COLO668 (cell line): ENCODE data around the gene TNIP2.

ENCODE experiments used
- DNase-seq: peaks from one replicate; lab custom pipeline; 2025; ENCODE audit not compliant: unreplicated experiment; lab: John Stamatoyannopoulos, UW

The TNIP2 gene

DNA sequence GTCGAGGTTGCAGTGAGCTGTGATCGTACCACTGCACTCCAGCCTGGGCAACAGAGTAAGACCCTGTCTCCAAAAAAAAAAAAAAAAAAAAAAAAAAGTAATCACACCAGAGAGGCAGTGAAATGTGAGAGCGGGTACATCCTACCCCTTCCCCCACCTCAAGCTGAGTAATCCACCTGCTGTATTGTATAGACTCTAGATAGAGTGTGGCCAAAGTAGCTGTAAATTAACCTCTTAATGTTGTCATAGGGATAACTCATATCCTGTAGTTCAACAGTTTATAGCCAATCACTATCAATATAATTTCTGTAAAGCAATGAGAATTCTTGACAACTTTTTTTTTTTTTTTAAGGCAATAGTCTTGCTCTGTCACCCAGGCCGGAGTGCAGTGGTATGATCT is 30.8 kb downstream of the TNIP2 start:
- no peak for DNase-seq

DNA sequence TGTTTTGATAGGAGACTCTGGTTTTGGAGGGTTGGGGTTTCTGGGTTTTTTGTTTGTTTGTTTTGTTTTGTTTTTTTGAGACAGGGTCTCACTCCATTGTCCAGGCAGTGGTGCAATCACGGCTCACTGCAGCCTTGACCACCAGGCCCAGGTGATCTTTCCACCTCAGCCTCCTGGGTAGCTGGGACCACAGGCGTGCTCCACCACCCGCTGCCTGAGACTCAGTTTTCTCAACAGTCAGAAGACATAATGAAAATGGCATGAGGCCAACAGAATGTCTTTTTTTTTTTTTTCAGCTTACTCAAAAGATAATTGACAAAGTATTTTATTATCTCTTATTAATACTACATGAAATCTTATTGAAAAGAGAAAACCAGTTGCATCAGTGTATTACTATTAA is 32.4 kb downstream of the TNIP2 start:
- no peak for DNase-seq

DNA sequence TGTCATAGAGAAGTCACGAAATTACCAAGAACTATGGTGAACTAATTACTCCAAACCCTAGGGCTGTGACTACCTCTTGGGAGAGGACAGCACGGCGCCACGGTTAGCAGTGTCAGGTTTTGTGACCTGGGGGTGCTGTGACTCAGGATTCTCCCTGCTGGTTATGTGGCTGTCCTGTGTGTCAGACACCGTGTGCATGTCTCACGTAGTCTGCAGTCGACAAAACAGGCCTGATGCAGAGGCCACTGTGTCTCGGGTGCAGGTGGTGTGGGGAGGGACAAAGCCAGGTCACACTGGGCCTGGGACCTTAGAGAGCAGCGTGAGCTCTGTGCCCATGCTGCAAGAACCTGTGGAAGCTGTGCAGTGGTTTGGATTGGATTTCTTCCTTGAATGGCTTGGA is 34.1 kb downstream of the TNIP2 start:
- DNase-seq: no peak

DNA sequence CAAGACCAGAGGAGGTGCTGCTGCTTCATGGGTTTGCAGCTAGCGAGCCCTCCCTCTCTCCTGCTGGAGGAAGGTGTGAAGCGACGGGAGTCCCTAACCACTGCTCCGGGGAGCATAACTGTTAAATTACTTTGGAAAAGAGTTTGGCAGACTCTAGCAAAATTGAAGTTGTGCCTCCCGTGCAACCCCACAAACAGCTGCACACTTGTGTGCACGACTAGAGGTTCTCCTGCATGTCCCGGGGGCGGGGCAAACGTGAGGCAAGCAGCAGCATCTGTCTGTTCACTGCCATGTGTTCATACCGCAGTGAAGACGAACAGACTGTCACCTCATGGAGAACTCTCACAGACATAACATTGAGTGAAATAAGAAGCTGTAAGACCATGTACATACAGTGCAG is 34.5 kb downstream of the TNIP2 start:
- DNase-seq: no peak

DNA sequence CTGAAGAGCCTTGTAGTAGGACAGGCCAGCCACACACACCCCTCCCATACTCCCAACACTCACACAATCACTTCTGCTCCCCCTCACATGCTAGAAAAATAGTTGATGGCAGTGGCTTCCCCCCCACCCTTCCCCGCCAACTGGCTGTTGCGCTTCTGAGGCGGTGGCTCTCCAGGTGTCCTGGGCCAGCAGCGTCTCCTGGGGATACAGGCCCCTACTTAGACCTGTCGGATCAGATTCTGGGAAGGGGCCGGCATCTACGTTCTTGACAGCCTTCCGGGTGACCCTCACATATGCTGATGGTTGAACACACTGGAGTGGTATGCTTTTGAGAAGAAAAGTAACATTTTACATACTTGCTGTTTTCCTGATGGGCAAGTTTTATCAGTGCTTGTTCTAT is 39.9 kb downstream of the TNIP2 start:
- no peak for DNase-seq

DNA sequence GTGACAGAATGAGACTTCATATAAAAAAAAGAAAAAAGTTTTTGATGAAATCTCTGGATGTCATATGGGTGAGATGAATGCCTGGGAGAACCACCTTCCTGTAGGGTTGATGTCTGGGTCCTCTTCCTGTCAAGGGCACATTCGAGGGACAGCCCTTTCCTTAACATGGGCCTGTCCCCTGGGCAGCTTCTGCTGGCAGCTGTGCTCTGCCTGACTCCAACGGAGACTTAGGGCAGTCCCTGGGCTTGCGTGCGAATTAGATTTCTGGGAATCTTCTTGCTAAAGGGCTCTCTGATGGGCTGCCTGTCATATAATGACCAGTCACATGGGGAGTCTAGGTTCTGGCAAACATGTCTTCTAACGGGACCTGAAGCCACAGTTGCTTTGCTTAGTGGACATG is 40.7 kb downstream of the TNIP2 start:
- DNase-seq: no peak

DNA sequence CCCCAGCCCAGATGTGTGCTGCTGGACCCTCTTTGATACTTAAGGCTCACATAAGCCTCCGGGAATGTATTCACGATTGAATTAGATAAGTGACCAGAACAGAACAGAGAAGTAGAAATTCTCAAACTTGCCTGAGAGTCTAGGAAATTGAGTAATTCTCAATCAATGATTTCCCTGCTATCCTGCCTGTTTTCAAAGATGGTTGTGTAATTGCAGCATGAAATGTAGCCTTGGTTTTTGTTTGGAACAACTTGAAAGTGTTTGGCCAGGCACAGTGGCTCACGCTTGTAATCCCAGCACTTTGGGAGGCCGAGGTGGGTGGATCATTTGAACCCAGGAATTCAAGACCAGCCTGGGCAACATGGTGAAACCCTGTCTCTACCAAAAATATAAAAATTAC is 41.2 kb downstream of the TNIP2 start:
- no peak for DNase-seq

DNA sequence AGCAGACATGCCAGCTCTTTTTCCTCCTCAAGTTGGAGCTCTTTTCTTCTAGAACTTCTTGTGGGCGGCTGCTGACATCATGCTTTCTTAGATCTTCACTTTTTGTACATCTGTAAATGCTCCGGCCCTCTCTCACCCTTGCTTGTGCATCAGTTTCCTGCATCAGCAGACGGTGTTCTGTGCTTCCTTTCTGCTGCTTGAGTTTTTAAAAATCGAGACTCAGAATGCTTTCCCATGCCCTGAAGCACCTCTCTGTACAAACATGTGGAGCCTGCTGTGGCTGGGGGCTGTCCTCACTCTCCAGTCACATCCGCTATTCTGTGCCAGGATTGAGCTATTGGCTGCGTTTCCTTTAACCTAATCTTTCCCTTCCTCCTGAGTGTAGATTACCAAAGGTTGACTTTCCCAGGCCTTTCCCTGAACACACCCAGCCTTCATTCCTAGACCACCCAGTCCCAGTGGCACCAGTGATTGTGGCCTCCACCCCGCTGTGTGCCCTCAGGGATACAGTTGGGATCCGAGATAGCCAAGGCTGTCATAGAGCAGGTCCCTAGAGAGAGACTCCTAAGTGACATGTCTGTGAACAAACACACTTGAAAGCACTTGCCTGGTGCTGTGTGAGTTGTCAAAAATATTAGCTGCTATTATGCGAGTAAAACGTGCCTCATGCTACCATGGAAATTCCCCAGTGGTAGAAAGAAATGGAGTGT is 41.9 kb downstream of the TNIP2 start:
- DNase-seq: no peak

DNA sequence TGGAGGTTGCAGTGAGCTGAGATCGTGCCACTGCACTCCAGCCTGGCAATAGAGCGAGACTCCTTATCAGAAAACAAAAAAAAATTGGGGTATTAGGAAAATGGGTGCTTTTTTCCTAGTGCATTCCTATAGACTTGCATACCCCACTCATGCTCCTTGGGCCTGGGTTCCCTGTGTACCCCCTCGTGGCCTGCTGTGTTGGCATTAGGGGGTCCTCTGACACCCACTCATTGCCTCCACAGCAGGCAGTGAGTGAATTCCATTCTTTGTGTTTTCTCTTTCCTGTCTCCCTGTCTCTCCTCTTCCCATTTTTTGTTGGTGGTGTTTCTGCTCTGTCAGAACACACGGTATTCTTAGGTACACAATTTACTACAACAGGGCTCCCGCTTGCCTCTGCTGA is 42.8 kb downstream of the TNIP2 start:
- no peak for DNase-seq

DNA sequence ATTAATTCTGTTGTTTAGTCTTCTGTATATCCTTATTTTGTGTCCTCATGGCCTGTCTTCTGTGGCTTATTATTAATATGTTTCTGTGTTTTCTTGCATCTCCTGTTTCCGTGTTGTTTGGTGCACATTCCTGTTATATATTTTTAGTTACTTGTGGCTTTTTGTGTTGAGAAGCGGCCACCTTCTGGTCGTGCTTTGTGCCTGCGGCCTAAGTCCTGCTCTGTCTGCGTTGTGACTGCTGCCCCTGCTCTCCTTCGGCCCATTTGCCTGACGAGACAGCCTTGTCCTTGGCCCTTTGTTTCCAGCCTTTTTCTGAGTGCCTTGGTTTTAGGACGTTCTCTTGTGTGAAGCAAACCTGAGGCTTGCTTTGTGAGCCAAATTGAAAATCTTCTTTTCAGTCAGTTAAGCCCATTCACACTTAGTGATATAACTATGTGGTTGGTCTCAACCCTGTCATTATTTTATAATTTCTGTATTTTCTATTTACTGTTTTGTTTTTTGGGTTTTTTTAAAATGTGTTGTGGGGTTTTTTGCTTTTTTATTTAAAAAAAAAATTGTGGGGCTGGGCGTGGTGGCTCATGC is 43.8 kb downstream of the TNIP2 start:
- no peak for DNase-seq

DNA sequence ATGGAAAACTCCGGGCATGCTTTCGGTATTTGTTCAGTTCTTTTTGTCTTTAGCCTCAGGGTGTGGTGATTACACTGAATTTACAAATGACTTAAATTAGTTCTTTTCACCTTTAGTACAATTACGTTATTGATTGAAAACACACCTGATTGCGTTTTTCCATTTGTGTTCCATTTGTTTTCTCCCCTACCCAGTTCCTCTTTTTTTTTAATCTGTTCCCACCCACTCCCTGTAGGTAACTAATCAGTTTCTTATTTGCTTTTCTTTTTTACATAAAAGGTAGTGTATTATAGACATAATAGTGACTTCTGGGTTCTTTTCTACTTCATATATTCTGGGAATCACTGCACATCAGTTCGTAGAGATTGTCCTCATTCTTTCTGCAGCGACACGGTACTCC is 53.4 kb downstream of the TNIP2 start:
- DNase-seq: no peak

DNA sequence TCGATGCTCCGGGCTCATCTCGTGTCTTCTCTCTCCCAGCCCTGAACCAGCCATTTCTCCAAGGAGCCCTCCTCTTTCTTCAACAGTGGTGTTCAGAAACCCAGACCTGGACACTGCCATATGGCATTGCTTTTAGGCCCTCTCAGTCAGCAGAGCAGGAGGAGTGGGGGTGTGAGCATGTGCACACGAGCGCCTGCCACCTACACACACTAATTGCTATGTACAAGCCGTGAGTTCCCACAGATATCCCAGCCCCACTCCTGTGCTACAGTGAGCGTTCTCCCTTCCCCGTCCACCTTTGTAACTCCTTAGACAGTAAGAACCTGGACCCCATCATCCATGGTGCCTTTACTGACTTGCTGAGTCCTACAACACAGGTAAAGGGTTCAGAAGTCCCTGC is 53.8 kb downstream of the TNIP2 start:
- no peak for DNase-seq

DNA sequence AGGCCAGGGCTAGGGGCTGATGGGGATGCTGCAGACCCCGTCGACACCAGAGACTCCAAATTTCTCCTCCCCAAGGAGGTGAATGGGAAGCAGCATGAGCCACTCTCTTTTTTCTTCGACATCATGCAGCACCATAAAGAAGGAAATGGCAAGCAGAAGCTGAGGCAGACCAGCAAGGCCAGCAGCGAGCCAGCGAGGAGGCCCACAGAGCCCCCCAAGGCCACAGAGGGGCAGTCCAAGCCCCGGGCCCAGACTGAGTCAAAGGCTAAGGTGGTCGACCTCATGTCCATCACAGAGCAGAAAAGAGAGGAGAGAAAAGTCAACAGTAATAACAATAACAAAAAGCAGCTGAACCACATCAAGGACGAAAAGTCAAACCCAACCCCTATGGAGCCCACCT is 56.1 kb downstream of the TNIP2 start:
- no peak for DNase-seq

DNA sequence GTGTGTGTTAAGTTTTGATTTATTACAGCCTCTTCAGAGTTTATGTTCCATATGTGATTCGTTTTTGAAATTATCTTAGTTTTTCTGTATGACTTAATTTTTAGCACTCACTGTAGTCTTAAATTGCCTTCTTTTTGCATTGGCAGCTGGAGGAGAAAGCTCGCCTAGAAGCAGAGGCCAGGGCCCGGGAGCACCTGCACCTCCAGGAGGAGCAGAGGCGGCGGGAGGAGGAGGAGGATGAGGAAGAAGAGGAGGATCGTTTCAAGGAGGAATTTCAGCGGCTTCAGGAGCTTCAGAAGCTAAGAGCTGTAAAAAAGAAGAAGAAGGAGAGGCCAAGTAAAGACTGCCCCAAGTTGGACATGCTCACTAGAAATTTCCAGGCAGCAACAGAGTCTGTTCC is 56.6 kb downstream of the TNIP2 start:
- DNase-seq: no peak

DNA sequence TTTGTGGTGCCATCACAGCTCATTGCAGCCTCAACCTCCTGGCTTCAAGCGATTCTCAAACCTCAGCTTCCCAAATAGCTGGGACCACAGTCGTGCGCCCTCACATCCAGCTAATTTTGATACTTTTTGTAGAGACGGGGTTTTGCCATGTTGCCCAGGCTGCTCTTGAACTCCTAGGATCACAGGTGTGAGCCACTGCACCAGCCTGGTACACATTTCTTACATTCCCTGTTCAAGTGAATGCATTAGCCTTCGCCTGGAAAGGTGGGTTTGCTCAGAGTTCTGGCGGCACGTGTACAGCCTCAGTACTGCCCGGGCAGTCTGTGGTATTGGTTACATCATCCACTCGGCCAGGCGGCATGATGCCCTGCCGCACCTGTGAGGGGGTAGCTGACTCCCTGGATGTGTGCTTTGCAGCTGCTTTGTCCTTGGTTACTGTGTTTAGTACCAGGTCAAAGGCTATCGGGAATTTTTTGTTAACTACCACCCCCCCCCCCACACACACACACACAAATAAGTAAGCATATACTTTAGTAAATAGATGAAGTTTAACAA is 57.1 kb downstream of the TNIP2 start:
- DNase-seq: no peak

DNA sequence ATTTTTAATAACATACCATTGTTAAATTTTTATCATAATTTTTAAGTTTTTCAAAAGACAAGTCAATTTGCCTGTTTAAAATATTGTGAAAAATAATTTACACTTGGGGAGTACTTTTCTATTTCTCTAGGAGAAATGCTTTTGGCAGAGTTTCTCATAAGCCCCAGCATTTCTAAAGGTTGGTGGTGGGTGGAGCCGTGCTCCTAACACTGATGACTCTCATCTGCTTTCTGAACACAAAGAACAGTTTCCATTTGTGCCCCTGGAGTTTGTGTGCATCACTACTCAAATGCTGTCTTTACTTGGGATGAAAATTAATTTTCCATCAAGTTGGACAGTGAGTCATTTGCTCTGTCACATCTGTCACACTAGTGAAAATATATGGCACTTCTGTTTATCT is 57.6 kb downstream of the TNIP2 start:
- no peak for DNase-seq

DNA sequence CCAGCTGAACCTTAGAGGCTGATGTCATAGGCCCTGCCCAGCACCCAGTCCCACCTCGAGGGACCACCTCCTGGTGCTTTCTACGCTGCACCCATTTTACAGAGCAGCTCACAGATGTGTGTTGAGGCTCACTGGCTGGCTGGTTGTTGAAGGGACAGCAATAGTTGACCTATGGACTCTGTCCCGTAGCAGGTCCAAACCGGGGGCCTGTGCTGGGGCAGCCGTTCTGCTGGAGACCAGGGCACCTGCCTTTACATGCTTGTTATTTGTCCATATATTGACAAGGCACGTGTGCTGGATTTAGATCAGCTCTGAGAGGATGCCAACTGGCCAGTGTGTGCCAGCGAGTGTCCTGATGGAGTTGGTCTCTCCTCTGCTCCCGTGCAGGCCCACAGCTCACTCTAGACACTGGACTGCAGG is 58.1 kb downstream of the TNIP2 start:
- DNase-seq: no peak

DNA sequence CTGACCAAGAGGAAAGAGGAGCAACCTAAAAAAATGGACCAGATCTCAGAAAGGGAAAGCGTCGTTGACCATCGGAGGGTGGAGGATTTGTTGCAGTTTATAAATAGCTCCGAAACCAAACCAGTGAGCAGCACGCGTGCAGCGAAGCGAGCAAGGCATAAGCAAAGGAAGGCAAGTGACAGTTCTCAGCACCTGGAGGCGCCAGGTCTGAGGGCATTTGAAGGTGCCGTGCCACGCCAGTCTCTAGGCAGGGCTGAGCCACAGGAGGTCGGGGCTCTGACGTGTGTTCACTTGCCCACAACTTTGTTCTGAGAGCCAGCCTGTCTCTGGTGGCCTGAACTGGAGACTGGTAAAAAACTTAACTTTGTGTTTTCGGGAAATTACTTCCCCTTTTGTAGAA is 59.7 kb downstream of the TNIP2 start:
- no peak for DNase-seq

DNA sequence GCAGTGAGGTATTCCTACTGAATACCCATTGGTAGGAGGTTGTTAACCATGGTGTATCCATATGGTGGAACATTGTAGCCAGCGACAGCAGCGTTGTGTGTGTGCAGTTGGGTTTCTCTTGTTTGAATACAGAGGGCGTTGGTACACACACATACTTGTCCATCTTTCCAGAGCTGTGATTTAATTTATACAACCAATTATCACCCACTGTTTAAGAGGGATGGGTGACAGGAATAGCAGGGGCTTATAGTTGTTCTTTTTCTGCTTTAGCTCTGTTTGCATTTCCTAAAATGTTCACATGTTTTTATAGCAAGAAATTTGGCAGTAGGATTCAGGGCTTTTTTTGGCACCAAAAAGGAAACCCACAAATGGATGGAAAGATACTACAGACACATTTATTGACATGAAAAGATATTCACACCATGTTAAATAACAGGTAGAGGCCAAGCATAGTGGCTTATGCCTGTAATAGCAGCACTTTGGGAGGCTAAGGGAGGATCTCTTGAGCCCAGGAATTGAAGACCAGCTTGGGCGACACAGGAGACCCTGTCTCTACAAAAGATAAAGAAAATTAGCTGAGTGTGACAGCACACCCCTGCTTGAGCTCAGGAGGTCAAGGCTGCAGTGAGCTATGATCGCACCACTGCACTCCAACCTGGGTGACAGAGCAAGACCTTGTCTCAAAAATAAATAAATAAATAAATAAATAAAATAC is 60.6 kb downstream of the TNIP2 start:
- no peak for DNase-seq

DNA sequence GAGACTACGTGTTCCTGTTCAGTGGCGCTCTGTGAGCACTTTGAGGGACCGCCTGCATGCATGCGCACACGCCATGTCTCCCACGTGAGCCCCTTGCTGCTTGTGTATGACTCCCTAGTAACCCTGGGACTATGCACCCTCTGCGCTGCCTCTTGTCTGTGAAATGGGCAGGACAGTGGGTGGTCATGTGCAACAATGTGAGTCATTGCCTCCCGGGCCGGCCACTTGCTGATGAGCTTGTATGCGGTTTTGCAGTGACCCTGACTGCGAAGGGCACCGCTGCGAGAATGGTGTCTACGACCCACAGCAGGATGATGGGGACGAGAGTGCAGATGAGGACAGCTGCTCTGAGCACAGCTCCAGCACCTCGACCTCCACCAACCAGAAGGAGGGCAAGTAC is 61.4 kb downstream of the TNIP2 start:
- no peak for DNase-seq

DNA sequence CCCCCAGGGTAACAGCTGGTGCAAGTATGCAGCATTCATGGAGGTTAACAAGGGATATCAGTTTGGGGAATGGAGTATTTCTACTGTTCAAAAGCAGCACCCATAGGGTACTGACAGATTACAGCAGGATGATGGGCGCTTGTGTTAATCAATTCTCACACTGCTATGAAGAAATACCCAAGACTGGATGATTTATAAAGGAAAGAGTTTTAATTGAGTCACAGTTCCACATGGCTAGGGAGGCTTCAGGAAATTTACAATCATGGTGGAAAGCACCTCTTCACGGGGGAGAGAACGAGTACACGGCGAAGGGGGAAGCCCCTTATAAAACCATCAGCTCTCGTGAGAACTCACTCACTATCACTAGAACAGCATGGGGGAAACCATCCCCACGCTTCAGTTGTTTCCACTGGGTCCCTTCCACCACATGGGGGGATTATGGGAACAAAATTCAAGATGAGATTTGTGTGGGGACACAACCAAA is 64.1 kb downstream of the TNIP2 start:
- DNase-seq: no peak
